GM13976 (cell line): ENCODE results near the gene PLEKHH3.

Experiments used
- DNase-seq: peaks from one replicate; pipeline ENCODE4 v3.0.0; 2012; ENCODE audit warnings: low spot score
- CTCF ChIP-seq: IDR thresholded peaks from 2 replicates; pipeline ENCODE4 v1.5.1; 2012; ENCODE audit warnings: borderline replicate concordance, mild to moderate bottlenecking; ENCODE audit not compliant: insufficient read depth; ENCODE audit errors: extremely low read depth, missing control alignments, control extremely low read depth
- in situ Hi-C: fragments of 300-500 bp; cut with MboI; formaldehyde crosslinking; loops from one replicate; pipeline ENCODE4 v1.12.0; 2022; ENCODE audit warnings: low sequenced_read_pairs, mixed read lengths, inconsistent platforms; ENCODE audit not compliant: unreplicated experiment

The PLEKHH3 gene

DNA sequence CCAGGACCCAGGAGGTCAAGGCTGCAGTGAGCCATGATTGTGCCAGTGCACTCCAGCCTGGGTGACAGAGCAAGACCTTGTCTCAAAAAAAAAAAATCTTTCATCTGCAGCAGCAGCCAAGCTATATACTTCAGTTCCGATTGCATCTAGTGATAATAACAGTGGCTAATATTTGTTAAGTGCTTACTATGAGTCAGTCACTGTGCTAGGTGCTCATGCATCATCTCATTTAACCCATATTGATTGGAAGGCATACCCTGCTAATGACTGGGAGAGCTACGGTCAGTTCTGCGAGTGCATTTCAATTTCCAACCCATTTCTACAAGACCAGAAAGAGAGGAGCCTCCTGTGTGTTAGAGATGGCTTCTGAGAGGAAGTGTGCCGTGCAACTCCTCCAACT is 25.4 kb downstream of the PLEKHH3 start:
- no peak for DNase-seq
- TF ChIP-seq CTCF = no peak
- in situ Hi-C loops = no loop called here

DNA sequence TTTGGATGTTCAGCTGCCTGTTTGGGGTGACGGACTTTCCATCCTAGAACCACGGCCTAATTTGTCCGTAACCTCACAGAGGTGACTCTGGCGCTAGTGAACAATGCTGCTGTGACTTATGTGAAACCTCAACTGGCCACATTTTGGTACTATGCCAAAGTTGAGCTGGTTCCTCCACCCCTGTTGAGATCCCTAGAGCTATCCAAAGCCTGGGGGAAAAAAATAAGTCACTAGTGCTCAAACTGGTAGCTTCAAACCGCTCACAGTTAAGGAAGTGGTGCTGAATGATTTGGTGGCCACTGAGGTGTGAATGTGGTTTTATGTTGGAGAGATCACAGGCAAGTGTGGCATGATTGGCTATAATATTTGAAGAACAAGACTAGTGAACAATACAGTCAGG is 29.0 kb downstream of the PLEKHH3 start:
- in situ Hi-C loops = no loop called here
- no peak for TF ChIP-seq CTCF
- no peak for DNase-seq

DNA sequence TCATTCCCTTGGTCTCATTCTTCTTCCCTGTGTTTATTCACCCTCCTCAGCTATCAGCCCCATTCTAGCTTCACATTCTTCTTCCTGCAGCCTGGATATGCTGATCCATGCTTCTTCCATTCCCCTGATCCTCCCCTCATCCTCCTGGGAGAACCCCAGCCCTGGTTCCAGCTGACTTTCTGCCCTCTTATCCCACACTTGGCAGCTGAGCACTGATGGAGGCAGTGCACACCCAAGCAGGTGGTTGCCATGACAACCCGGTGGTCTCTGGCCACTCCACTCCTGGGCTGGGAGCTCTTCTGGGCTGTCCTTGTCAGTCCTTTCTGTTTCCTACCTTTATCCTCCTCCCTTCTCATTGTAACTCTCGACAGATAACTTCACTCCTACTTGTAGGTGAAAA is 34.5 kb downstream of the PLEKHH3 start:
- DNase-seq = no peak
- TF ChIP-seq CTCF = no peak
- in situ Hi-C loops = no loop called here

- TF ChIP-seq CTCF = no peak
- DNase-seq = no peak
- in situ Hi-C loops = no loop called here
Observed at GRCh38 chr17:42640121-42640520, 36.7 kb downstream of the PLEKHH3 start.

DNA sequence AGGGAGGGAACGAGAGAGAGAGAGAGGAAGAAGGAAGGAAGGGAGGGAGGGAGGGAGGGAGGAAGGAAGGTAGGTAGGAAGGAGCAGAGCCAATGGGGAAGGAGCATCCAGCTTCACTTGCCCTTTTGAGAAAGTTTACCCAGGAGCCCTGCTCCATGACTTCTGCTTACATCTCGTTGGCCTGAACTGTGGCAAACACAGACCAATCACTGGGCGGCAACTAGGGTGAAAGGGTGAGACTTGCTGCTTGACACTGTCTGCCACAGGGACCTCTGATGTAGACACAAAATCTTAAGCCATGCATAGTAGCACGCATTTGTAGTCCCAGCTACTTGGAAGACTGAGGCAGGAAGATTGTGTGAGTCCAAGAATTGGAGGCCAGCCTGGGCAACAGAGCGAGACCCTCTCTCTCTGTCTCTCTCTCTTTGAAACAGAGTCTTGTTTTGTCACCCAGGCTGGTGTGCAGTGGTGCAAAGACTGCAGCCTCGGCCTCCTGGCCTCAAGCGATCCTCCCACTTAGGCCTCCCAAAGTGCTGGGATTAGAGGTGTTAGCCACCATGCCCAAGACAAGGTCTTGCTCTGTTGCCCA is 37.2 kb downstream of the PLEKHH3 start:
- no peak for DNase-seq
- in situ Hi-C loops = no loop called here
- TF ChIP-seq CTCF = no peak

- no peak for DNase-seq
- in situ Hi-C loops = no loop called here
Observed at GRCh38 chr17:42632949-42633444, 43.8 kb downstream of the PLEKHH3 start.

More at GRCh38 chr17:42632949-42633444, 43.8 kb downstream of the PLEKHH3 start:
- TF ChIP-seq CTCF = no peak
